DND-41 (cell line): ENCODE measurements around the gene GYG2.
"Not testable (repeated sequence)": the region's sequence is repeated elsewhere in the genome, so short reads cannot be mapped to it uniquely, and the experiment has no call there.

Source experiments
- ATAC-seq: fragments of 200-7000 bp; cut with Tn5 transposase; 3 replicates; pipeline ENCODE4 v1.9.1; 2021; ENCODE audit warnings: low read depth; ENCODE audit not compliant: insufficient read depth
- DNase-seq: peaks from one replicate; pipeline ENCODE4 v3.0.0-alpha.2; 2020
- H2AFZ ChIP-seq: 2 replicates; pipeline ENCODE4 v1.6.0; 2012; ENCODE audit warnings: low read depth, low read length
- H3K27ac ChIP-seq: 2 replicates; pipeline ENCODE4 v1.5.1; 2012; ENCODE audit warnings: low read length, inconsistent platforms
- H3K27me3 ChIP-seq: fragments of 200-600 bp; sonication (generic); 2 replicates; pipeline ENCODE4 v1.6.0; 2012; ENCODE audit warnings: low read length, mild to moderate bottlenecking, inconsistent platforms; ENCODE audit not compliant: insufficient read depth, poor library complexity
- H3K36me3 ChIP-seq: 2 replicates; pipeline ENCODE4 v1.5.1; 2012; ENCODE audit warnings: low read length, inconsistent platforms; ENCODE audit not compliant: insufficient read depth
- H3K4me1 ChIP-seq: 2 replicates; pipeline ENCODE4 v1.5.1; 2012; ENCODE audit warnings: mild to moderate bottlenecking, low read length; ENCODE audit not compliant: insufficient read depth
- H3K4me2 ChIP-seq: 2 replicates; pipeline ENCODE4 v1.6.0; 2012; ENCODE audit warnings: mild to moderate bottlenecking, moderate library complexity, low read length, inconsistent platforms; ENCODE audit not compliant: insufficient read depth
- H3K4me3 ChIP-seq, 2 experiments: fragments of 200-600 bp in 1 of 2; shearing (Covaris generic) in 1 of 2; 2 replicates each; pipeline ENCODE4 v1.5.1; 2012 to 2016; ENCODE audit warnings: inconsistent platforms in 2 of 2, low read length in 2 of 2, mild to moderate bottlenecking in 2 of 2, low read depth in 1 of 2, moderate library complexity in 1 of 2
- H3K79me2 ChIP-seq: 2 replicates; pipeline ENCODE4 v1.6.0; 2012; ENCODE audit warnings: low read length, inconsistent platforms; ENCODE audit not compliant: insufficient read depth
- H3K9ac ChIP-seq: 2 replicates; pipeline ENCODE4 v1.6.0; 2012; ENCODE audit warnings: low read depth, mild to moderate bottlenecking, inconsistent platforms, low read length, moderate library complexity
- H3K9me3 ChIP-seq: 2 replicates; pipeline ENCODE4 v1.5.1; 2012; ENCODE audit warnings: low read length, moderate library complexity, mild to moderate bottlenecking, inconsistent platforms; ENCODE audit not compliant: insufficient read depth, severe bottlenecking
- H4K20me1 ChIP-seq: 2 replicates; pipeline ENCODE4 v1.6.0; 2012; ENCODE audit warnings: low read length; ENCODE audit not compliant: insufficient read depth
- EZH2 ChIP-seq: IDR thresholded peaks from 3 replicates; pipeline ENCODE4 v1.6.1; 2012; ENCODE audit warnings: borderline replicate concordance, low read depth, mild to moderate bottlenecking, moderate library complexity, low read length, inconsistent platforms; ENCODE audit not compliant: severe bottlenecking
- TF ChIP-seq, protein P1 (sequence below): IDR thresholded peaks from 2 replicates; pipeline ENCODE4 v1.5.1; 2012; ENCODE audit warnings: borderline replicate concordance, low read length, moderate library complexity, mild to moderate bottlenecking; ENCODE audit not compliant: poor library complexity, severe bottlenecking; ENCODE audit errors: extremely low read depth

The GYG2 gene

DNA sequence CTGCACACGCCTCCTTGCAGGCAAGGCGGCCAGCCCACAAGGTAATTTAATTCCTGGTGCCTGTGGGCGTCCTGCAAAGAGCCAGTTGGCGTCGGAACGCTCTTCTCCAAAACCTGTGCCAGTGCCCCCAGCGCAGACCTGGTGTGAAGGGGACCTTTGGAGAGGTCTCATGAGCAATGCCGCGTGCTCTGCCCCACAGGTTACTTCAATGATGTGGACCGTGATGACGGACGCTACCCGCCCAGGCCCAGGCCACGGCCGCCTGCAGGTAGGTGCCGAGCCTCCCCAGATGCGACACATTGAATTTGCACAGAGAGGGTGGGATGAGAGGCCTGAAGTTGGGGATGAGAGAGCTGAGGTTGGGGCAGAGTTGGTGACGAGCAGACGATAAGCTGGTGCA is 34.4 kb upstream of the GYG2 start:
- ATAC-seq (no peak), DNase-seq (no peak)
- Histone ChIP-seq H3K9me3 (no peaks in the 10 kb centered on the region), H3K27ac (no peak overlapping the region), H3K4me2 (no peak overlapping the region), H3K4me1 (no peaks in the 10 kb centered on the region), H4K20me1 (no peaks in the 10 kb centered on the region), H3K9ac (no peak overlapping the region), H3K4me3 (no peak overlapping the region), H3K36me3 (no peaks in the 10 kb centered on the region), H3K27me3 (no peaks in the 10 kb centered on the region), H3K79me2 (no peaks in the 10 kb centered on the region), H2AFZ (no peak overlapping the region)
- TF ChIP-seq, protein P1, sequence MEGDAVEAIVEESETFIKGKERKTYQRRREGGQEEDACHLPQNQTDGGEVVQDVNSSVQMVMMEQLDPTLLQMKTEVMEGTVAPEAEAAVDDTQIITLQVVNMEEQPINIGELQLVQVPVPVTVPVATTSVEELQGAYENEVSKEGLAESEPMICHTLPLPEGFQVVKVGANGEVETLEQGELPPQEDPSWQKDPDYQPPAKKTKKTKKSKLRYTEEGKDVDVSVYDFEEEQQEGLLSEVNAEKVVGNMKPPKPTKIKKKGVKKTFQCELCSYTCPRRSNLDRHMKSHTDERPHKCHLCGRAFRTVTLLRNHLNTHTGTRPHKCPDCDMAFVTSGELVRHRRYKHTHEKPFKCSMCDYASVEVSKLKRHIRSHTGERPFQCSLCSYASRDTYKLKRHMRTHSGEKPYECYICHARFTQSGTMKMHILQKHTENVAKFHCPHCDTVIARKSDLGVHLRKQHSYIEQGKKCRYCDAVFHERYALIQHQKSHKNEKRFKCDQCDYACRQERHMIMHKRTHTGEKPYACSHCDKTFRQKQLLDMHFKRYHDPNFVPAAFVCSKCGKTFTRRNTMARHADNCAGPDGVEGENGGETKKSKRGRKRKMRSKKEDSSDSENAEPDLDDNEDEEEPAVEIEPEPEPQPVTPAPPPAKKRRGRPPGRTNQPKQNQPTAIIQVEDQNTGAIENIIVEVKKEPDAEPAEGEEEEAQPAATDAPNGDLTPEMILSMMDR, result no peak
- no peak for TF ChIP-seq EZH2

DNA sequence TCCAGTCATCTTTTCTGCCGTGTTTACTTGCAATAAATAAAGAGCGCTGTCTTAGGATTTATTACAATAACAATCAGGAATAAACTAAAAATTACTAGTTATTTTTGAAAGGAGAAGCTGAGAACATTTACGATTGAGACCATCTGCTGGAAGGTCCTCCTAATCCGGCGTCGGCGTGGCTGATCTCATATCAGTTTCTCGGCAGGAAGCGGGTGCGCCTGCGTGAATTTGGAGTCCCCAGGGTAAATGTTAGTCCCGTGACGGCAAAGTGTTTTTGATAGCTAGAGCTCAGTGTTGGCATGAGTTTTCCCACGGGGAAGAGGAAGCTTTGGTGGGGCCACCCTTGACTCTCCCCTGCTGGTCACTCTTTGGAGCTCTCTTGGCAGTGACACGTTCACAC is 31.9 kb upstream of the GYG2 start:
- not testable (repeated sequence) for H3K27ac ChIP-seq, H3K27me3 ChIP-seq, H3K9me3 ChIP-seq, H3K9ac ChIP-seq, H3K4me2 ChIP-seq, H3K4me1 ChIP-seq, H3K79me2 ChIP-seq, DNase-seq, H2AFZ ChIP-seq, ATAC-seq, H4K20me1 ChIP-seq, H3K36me3 ChIP-seq, H3K4me3 ChIP-seq

DNA sequence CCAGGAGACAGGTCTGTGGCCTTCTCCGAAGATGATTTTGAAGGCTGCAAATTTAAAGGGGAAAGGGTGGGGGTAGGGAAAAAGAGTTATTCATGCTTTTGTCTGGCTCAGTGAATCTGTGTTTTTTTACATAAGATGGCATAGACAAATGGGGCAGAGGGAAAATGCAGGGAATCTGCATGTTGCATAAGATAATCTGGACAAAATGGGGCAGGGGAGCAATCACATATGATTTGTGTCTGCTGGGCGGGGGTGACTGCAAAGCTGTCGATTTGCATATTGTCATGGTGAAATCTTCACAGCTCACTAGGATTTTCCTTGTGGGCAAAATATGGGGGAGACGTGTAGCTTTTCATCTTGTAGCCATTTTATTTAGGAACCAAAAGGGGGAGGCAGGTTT is 29.4 kb upstream of the GYG2 start:
- no peaks in the 10 kb centered on the region for H4K20me1 ChIP-seq
- DNase-seq, result no peak
- no peak for TF ChIP-seq EZH2
- TF ChIP-seq, protein P1, result no peak

DNA sequence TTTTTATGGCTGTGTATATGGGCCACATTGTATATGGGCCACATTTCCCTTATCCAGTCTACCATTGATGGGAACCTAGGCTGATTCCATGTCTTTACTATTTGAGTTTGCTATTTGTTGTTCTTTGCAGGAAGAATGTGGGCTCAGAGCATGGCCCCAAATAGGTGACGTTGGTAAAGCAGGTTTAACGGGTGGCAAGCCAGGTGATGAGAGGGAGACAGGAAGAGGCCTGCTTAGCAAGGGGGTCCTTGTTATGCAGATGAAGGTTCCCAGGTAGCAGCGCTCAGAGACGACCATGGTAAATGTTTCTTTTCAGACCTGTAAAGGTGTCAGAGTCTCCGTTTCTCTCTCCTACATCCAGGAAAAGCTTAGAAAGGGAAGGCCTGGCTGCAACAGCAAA is 28.8 kb upstream of the GYG2 start:
- not testable (repeated sequence) for H3K9me3 ChIP-seq, H3K36me3 ChIP-seq, H3K79me2 ChIP-seq, H3K9ac ChIP-seq, H3K4me1 ChIP-seq, H3K4me2 ChIP-seq, H3K4me3 ChIP-seq, H3K27ac ChIP-seq, H2AFZ ChIP-seq, H3K27me3 ChIP-seq, DNase-seq, H4K20me1 ChIP-seq, ATAC-seq

More for the DNA sequence above, 29.4 kb upstream of the GYG2 start:
- Histone ChIP-seq H3K4me1 (no peaks in the 10 kb centered on the region), H3K9me3 (no peaks in the 10 kb centered on the region), H3K9ac (no peak overlapping the region), H2AFZ (no peak overlapping the region), H3K4me3 (no peak overlapping the region), H3K79me2 (no peaks in the 10 kb centered on the region), H3K4me2 (no peak overlapping the region), H3K27ac (no peak overlapping the region), H3K27me3 (no peaks in the 10 kb centered on the region), H3K36me3 (no peaks in the 10 kb centered on the region)
- ATAC-seq, result no peak

DNA sequence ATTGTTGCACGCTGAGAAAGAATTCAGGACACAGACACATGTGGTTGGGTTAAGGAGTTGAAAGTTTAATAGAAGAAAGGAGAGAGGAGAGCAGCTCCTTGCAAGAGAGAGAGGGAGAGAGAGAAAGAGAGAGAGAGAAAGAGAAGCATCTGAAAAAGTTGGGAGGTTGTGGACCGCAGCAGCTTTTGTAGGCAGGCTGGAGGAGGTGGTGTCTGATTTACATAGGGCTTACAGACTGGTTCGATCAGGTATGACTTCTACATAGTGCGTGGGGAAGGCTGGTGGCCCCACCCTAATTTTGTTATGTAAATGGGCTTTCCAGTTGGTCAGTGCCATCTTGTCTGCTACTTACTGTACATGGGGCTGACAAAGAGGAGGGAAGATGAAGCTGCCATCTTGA is 27.5 kb upstream of the GYG2 start:
- H3K27ac ChIP-seq, result no peak overlapping the region
- DNase-seq (no peak), ATAC-seq (no peak)
- no peaks in the 10 kb centered on the region for H3K79me2 ChIP-seq
- H3K4me3 ChIP-seq, result no peak overlapping the region
- no peak overlapping the region for H3K4me2 ChIP-seq
- no peaks in the 10 kb centered on the region for H3K4me1 ChIP-seq
- no peaks in the 10 kb centered on the region for H3K36me3 ChIP-seq
- H2AFZ ChIP-seq, result no peak overlapping the region
- TF ChIP-seq EZH2, result no peak
- no peaks in the 10 kb centered on the region for H3K9me3 ChIP-seq
- H3K27me3 ChIP-seq, result no peaks in the 10 kb centered on the region
- no peaks in the 10 kb centered on the region for H4K20me1 ChIP-seq
- H3K9ac ChIP-seq, result no peak overlapping the region

DNA sequence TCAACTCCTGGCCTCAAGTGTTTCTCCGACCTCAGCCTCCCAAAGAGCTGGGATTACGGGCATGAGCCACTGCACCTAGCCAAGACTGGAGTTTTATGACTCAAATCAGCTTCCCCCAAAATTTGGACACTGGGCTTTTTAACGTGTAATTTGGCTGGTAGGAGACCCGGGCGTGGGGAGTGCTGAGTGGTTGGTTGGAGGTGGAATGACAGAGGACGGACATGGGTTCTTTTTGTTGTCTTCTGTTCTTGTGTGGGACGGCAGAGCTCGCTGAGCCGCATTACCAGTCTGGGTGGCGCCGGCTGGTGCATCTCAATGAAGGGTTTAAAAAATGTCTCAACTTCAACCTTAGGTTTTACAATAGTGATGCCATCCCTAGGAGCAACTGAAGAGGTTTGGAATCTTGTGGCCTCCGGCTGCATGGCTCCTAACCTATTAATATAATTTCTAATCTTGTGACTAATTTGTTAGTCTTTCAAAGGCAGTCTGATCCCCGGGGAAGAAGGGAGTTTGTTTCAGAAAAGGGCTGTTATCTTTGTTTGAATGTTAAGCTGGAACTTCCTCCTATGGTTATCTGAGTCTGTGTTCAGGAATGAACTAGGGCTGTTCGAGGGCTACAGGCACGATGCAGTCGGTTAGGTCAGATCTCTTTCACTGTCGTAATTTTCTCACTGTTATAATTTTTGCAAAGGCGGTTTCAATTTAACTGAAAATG is 26.2 kb upstream of the GYG2 start:
- not testable (repeated sequence) for H3K4me2 ChIP-seq, H3K9me3 ChIP-seq, H2AFZ ChIP-seq, H3K27me3 ChIP-seq, H4K20me1 ChIP-seq, H3K36me3 ChIP-seq, H3K4me1 ChIP-seq, H3K4me3 ChIP-seq, ATAC-seq, H3K27ac ChIP-seq, DNase-seq, H3K79me2 ChIP-seq, H3K9ac ChIP-seq

DNA sequence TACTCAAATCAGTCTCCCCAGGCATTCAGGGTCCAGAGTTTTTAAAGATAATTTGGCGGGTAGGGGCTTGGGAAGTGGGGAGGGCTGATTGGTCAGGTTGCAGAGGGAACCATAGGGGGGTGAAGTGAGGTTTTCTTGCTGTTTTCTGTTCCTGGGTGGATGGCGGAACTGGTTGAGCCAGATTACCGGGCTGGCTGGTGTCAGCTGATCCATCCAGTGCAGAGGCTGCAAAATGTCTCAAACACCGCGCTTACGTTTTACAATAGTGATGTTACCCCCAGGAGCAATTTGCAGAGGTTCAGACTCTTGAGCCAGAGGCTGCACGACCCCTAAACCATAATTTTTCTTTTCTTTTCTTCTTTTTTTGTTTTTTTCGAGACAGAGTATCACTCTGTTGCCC is 25.2 kb upstream of the GYG2 start:
- not testable (repeated sequence) for H3K79me2 ChIP-seq, H3K4me1 ChIP-seq, H3K27ac ChIP-seq, H3K9ac ChIP-seq, DNase-seq, H3K4me3 ChIP-seq, H2AFZ ChIP-seq, H3K27me3 ChIP-seq, H3K9me3 ChIP-seq, ATAC-seq, H3K36me3 ChIP-seq, H4K20me1 ChIP-seq, H3K4me2 ChIP-seq
